A673 (cell line): ENCODE measurements around the gene POLR1D.

Experiments used
- EZH2 ChIP-seq: fragments of 200-600 bp; sonication (generic); IDR thresholded peaks from 2 replicates; pipeline ENCODE4 v1.6.1; 2017; ENCODE audit warnings: borderline replicate concordance, low read depth, mild to moderate bottlenecking, mixed read lengths, antibody characterized with exemption, low read length; ENCODE audit not compliant: poor library complexity, severe bottlenecking
- TF ChIP-seq, protein P1 (sequence below): fragments of 300-800, 200-600 bp; sonication (generic); conservative IDR thresholded peaks from 2 replicates; pipeline ENCODE4 v1.5.1; 2017; ENCODE audit warnings: low read depth, mild to moderate bottlenecking, antibody characterized with exemption, low read length, moderate library complexity, mixed read lengths

DNA sequence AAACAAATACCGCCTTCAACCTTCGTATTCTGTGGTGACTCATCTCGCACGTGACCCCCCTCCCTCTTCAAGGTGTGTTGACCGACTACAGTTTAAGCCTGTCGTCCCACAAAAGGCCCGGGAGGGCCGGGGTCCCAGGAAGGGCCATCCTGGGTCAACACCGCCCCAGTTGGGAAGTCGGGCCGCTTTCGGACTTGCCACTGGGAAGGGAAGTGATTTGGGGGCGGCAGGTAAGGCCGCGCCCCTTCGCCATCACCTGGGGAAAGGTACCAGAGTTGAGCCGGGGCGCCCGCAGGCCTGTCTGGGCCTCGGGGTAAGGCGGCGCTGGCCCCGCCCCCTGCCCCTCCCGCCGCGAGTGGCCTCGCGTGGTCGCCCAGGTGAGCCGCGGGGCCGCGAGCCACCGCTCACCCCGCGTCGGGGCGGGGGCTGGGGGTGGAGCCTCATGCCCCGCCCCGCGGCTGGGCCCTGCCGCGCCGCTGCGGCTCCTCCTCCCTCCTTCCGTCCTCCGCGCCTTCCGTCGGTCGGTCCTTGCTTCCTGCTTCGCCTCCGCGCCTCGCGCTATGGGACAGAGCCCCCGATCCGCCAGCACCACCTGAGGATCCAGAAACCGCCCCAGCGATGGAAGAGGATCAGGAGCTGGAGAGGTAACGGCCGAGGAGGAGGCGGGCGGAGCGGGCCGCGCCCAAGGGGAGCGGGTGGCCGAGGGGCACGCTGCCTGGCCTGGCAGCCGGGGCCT lies at the start of gene POLR1D:
- TF ChIP-seq, protein P1, sequence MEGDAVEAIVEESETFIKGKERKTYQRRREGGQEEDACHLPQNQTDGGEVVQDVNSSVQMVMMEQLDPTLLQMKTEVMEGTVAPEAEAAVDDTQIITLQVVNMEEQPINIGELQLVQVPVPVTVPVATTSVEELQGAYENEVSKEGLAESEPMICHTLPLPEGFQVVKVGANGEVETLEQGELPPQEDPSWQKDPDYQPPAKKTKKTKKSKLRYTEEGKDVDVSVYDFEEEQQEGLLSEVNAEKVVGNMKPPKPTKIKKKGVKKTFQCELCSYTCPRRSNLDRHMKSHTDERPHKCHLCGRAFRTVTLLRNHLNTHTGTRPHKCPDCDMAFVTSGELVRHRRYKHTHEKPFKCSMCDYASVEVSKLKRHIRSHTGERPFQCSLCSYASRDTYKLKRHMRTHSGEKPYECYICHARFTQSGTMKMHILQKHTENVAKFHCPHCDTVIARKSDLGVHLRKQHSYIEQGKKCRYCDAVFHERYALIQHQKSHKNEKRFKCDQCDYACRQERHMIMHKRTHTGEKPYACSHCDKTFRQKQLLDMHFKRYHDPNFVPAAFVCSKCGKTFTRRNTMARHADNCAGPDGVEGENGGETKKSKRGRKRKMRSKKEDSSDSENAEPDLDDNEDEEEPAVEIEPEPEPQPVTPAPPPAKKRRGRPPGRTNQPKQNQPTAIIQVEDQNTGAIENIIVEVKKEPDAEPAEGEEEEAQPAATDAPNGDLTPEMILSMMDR: no peak
- no peak for TF ChIP-seq EZH2
